Measurements from ENCODE around the gene RAD54L. TPM values are rescaled to one million over a fixed set of nuclear protein-coding genes. Genes with fewer than 3 reads are reported as not detected.

The RAD54L gene
- total and polyA plus RNA-seq, 2 experiments from 2014 or later = 4.2 to 6.2 TPM

DNA sequence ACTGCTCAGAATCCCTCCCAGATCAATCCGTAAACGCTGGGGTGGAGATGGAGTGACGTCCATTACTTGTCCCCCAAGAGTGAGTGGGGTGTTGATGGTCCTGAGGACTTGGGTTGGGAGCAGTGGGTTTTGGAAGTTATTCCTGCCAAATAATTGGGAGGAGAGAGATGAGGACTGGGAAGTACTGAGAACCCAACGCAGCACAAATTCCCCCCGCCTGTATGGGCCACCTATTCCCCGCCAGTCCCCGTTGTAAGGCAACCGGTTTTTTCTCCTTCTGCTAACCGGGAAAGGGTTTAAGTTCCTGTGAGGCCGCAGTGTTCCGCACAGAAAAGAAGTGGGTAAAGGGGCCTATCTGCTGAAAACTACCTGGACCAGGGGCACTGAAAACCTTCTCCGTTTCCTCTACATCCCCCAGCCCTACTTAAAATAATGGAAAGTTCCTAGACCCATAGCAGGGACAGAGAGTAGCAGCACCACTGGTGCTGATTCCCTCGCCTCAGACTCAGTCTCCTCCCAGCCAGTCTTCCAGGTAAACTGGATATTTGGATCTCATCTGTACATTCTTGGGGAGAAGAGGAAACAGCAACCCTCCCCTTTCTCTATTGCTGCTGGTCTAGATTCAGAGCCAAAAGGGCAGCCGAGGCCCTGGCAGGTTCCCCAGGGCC lies 43.7 kb upstream of the RAD54L start:
- peaks cover 11% of the 10 kb centered on the region for H3K4me1 ChIP-seq (ENCODE audit: insufficient read depth)
- peak overlapping the region; percentile 96 for H3K4me3 ChIP-seq
- no peaks in the 10 kb centered on the region for H3K9me2 ChIP-seq (replicated peaks; ENCODE audit: insufficient read depth)
- DNase-seq (ENCODE audit: low spot score) = no peak
- H4K20me1 ChIP-seq (ENCODE audit: insufficient read depth, poor library complexity, severe bottlenecking) = no peaks in the 10 kb centered on the region
- TF ChIP-seq EZH2phosphoT487 (IDR thresholded peaks at IDR 0.05; ENCODE audit: low read depth, severe bottlenecking, unreplicated experiment) = no peak
- TF ChIP-seq EZH2 (IDR thresholded peaks at IDR 0.05; ENCODE audit: borderline replicate concordance) = no peak
- TF ChIP-seq CTCF (IDR thresholded peaks at IDR 0.05; ENCODE audit: poor library complexity) = no peak
- WGBS (ENCODE audit: low lambda C conversion rate, missing lambda C conversion rate) = 28% methylated on average over 14 of the region's 14 CpGs
- H3K36me3 ChIP-seq (replicated peaks; ENCODE audit: insufficient read depth, low read depth) = no peaks in the 10 kb centered on the region
- H3K9me3 ChIP-seq (ENCODE audit: low read depth) = no peaks in the 10 kb centered on the region
- H2AFZ ChIP-seq = peak overlapping the region; percentile 99
- no peaks in the 10 kb centered on the region for H3K27me3 ChIP-seq
- H3K79me2 ChIP-seq = no peaks in the 10 kb centered on the region
- peak overlapping the region; percentile 98 for H3K4me2 ChIP-seq
- no peak overlapping the region for H3K27ac ChIP-seq

- no peaks in the 10 kb centered on the region for H3K9me3 ChIP-seq (ENCODE audit: low read depth)
- 82% methylated on average over 5 of the region's 5 CpGs for WGBS (ENCODE audit: low lambda C conversion rate, missing lambda C conversion rate)
- H3K4me3 ChIP-seq = no peak overlapping the region
- no peaks in the 10 kb centered on the region for H3K27me3 ChIP-seq
- no peaks in the 10 kb centered on the region for H3K36me3 ChIP-seq (replicated peaks; ENCODE audit: insufficient read depth, low read depth)
- peak overlapping the region; percentile 99 for H2AFZ ChIP-seq
- H3K4me2 ChIP-seq = peak overlapping the region; percentile 98
- no peaks in the 10 kb centered on the region for H3K79me2 ChIP-seq
- H3K4me1 ChIP-seq (ENCODE audit: insufficient read depth) = peaks cover 7% of the 10 kb centered on the region
- no peak for DNase-seq (ENCODE audit: low spot score)
- TF ChIP-seq EZH2 (IDR thresholded peaks at IDR 0.05; ENCODE audit: borderline replicate concordance) (no peak), CTCF (IDR thresholded peaks at IDR 0.05; ENCODE audit: poor library complexity) (no peak)
- no peaks in the 10 kb centered on the region for H4K20me1 ChIP-seq (ENCODE audit: insufficient read depth, poor library complexity, severe bottlenecking)
- no peaks in the 10 kb centered on the region for H3K9me2 ChIP-seq (replicated peaks; ENCODE audit: insufficient read depth)
- H3K27ac ChIP-seq = no peak overlapping the region
Measured at GRCh38 chr1:46204406-46204742, 43.2 kb upstream of the RAD54L start.

- no peak overlapping the region for H3K27ac ChIP-seq
- no peak overlapping the region for H3K4me2 ChIP-seq
- no peak overlapping the region for H2AFZ ChIP-seq
- no peaks in the 10 kb centered on the region for H3K9me3 ChIP-seq (ENCODE audit: low read depth)
- no peak overlapping the region for H3K4me3 ChIP-seq
- no peak for DNase-seq (ENCODE audit: low spot score)
- no peaks in the 10 kb centered on the region for H3K27me3 ChIP-seq
- WGBS (ENCODE audit: low lambda C conversion rate, missing lambda C conversion rate) = 88% methylated on average over 3 of the region's 3 CpGs
- H3K36me3 ChIP-seq (replicated peaks; ENCODE audit: insufficient read depth, low read depth) = no peaks in the 10 kb centered on the region
- TF ChIP-seq EZH2 (IDR thresholded peaks at IDR 0.05; ENCODE audit: borderline replicate concordance) (no peak), EZH2phosphoT487 (IDR thresholded peaks at IDR 0.05; ENCODE audit: low read depth, severe bottlenecking, unreplicated experiment) (no peak), CTCF (IDR thresholded peaks at IDR 0.05; ENCODE audit: poor library complexity) (no peak)
- H3K4me1 ChIP-seq (ENCODE audit: insufficient read depth) = peaks cover 7% of the 10 kb centered on the region
- H3K79me2 ChIP-seq = no peaks in the 10 kb centered on the region
- no peaks in the 10 kb centered on the region for H3K9me2 ChIP-seq (replicated peaks; ENCODE audit: insufficient read depth)
- H4K20me1 ChIP-seq (ENCODE audit: insufficient read depth, poor library complexity, severe bottlenecking) = no peaks in the 10 kb centered on the region
Measured at GRCh38 chr1:46205141-46205540, 42.4 kb upstream of the RAD54L start.

All from hepatocyte (in vitro differentiated cells).